ENCODE data around the gene NPFF.

The NPFF gene

DNA sequence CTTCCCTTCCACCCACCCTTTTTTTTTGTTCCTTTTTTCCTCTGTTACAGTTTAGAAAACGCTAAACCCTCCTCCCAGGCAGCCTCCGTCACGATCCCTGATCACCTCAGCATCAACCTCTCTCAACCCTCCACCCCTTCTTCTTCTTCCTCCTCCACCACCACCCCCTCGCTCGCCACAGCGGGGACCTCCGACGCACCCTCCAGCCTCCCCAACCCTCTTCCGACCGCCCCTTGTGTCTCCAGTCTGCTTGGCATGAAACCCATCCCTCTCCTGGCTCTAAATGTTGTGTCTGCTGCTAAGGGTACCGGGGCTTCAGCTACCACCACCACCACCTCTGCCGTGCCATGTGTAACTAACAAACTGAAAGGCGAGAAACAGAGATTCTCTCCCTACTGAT lies 32.5 kb downstream of the NPFF start:
- ATAC-seq: no peak
- no peak for DNase-seq

DNA sequence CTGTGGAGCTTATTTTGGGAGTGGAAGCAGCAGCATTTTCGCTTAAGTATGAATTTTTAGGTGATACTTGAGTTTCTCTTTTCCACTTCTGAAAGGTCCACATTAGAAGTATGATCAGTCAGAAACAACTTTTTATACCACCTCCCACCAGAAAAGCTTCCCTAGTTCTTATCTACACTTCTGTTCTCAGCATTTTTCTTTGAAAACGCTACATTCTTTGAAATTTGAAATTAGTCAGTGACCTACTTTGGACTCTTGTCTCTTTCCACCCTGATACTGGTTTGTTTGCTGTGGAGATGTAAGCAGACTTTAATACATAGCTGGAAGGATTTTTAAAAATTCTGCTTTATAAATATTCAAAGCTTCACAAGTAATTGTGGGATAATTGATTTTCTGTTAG lies 33.2 kb downstream of the NPFF start:
- ATAC-seq: no peak
- no peak for DNase-seq

DNA sequence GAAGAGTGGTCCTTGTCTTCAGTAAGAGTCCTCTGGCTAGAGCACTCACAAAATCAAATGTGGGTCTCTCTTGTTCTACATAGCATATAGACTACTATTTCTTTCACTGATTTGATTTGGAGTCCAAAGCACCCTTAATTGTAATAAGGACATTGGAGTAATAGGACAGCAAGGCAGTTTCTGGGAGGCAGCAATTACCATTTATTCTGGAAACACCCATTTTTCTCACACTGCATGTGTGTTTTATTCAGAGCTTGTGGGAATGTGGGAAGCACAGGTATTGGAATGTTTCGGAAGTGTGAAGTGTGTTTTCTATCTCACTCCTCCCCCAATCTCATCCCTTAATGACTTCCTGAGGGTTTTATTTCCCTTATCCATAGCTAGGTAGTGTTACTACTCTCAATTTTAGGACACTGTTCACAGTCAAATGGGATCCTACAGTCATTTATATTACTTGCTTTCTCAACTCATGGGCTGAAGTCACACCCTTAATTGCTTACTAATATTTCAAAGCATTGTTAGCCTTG lies 35.2 kb downstream of the NPFF start:
- DNase-seq (no peak), ATAC-seq (no peak)

DNA sequence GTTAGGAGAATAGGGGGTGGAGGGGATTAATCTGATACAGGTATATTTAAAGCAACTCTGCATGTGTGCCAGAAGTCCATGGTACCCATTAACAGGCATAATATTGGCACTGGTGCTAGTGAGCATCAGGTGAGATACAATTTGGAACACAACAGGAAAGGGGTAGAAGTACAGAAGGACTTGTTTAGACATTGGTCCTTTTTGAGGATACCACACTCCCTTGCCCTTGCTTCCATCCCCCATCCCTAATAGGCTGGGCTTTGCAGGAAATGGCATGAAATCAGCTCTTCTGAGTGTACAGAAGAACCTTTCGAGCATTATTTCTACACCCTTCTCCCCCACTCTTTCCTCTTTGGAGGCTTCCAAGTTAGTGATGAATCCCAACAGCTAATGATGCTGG lies 39.0 kb downstream of the NPFF start:
- ATAC-seq: no peak
- DNase-seq: no peak

DNA sequence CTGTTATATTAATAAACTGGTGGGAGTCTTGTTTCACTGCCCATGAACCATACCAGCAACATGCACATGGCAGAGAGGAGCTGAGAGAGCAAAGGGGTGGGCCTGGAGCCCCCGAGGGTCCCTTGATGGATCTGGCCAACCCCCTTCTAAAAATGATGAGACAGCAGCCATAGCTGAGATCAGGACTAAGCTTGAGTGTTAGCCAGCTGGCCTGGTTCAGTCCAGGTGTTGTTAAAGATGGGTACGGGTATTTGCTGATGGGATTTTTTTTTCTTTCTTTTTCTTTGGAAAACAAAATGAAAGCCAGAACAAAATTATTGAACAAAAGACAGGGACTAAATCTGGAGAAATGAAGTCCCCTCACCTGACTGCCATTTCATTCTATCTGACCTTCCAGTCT lies 39.4 kb downstream of the NPFF start:
- DNase-seq: no peak
- no peak for ATAC-seq

DNA sequence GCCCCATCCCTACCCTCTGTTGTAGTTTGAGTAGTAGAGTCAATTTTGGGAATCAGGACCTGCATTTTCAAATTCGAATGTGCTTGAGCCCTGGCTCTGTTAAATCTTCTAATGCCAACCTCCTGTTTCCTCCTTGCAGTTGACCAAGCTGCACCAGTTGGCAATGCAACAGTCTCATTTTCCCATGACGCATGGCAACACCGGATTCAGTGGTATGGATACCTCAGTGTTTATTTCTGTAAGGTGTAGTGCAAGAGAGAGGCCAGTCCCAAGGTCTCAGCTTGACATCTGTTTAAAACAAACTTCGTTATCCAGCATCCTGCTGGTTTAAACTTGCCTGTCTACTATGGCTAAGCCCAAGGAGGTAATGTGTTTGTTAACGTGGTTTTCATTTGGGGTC lies 40.2 kb downstream of the NPFF start:
- DNase-seq (no peak), ATAC-seq (no peak)

DNA sequence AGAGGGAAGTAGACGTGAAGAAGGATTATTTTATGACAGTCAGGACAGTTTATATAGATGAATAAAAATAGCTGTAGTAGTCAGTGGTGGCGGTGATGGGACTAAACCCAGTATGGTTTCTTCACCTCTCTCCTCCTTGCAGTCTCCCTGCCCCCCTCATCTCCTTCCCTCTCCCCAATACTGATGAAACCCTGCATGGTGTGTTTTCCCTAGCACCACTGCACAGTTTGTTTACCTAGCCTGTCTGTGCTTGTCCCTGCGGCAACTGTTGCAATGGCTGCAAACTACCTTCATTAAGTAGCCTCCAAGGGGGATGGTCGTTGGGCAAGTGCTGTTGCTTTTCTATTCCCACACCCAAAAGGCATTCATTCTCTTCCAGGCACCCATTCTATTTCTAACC lies 40.6 kb downstream of the NPFF start:
- ATAC-seq (no peak), DNase-seq (no peak)

DNA sequence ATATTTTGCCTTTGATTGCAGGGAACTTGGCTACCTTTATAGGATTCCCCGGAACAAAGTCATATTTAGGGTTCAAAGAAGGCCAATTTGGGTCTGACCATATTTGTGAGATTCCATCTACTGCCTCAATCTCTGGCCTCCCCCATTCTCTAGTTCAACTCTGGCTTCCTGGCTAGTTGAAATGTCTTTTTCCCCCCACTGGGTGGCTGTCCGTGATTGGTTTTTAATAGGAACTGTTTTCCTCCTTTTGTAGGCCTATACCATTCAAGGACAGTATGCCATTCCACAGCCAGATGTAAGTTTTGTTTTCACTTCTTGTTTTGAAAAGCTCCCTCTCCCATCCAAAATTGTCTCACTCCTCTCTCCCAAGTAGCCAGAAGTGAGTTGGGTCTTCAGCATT lies 41.6 kb downstream of the NPFF start:
- DNase-seq: no peak
- ATAC-seq: no peak

DNA sequence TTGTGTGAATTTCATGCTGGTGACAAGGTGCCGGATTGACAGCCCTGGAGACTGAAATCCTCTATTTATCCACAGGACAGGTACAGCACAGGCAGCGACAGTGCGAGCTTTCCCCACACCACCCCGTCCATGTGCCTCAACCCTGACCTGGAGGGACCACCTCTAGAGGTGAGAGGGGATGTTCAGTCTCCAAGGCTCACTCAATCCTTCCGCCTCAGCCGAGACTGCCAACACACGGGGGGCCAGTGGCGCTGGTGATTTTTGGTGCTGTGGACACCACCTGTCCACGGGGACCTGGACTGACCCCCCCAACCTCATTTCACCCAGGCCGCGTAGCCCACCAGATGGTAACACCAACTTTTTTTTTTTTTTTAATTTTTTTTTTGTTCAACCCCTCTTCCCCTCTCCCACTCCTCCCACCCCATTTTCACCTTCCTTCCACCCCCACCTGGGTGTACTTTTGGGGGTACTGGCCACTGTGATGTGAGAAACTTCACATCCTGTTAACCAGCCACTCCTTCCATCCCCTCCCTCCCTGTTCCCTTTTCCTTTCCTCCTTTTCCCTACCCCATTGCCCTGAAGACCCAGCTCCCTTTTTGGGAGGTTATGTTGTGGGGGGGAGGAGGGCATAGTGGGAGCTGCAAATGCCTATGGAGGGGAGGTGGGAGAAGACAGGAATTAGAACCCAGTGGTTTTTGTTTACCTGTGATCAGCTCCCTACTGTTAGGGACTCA lies 42.4 kb downstream of the NPFF start:
- no peak for ATAC-seq
- no peak for DNase-seq

DNA sequence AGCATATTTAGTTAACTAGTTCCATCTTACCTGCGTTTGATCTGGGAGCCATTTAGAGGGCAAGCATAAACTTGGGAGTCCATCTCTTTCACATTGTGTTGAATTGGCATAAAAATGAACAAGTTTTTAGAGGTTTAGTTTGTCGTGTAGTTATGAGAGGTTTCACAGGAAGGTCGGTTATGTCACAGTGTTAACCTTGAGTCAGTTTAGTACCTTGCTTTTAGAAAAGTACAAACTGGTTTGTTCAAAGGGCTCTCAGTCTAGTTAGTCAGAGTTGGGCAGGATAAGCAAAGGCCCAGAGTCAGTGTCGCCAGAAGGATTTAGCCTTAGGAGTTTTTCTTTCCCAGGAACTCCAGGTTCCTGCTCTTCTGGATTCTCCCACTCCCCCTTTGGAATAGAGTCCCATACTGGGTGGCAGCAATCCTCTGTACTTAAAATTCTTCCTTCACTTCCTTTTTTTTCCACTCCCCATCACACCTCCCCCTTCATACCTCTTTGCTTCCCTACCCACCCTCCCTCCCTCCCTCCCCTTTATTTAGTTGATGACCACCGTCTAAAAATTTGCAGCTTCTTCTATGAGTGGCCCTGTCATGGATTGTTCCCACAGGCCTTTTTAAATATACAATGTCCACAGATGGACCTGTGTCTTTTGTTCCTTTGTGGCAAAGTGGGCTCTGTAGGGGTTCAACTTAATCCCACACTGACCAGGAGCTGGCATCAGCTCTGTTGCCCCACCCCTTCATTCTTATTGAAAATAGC lies 43.3 kb downstream of the NPFF start:
- no peak for ATAC-seq
- no peak for DNase-seq

DNA sequence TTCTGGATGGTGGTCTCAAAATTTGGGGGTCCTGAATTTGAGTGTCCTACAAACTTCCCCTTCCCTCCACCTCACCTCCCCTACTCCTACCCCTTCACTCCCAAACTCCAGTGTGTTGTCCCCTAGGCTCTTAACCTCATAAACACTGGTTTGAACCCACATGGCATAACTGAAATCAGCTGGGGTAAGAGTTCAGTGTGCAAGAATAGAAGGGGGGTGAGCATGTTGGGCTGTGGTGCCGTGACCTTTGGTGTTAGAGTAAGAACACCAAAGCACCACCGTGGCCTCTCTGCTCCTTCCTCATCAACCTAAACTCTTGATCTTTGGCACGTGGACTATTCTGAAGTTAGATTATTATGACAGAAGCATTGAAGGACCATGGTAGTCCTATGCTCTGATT lies 44.3 kb downstream of the NPFF start:
- DNase-seq: no peak
- no peak for ATAC-seq

DNA sequence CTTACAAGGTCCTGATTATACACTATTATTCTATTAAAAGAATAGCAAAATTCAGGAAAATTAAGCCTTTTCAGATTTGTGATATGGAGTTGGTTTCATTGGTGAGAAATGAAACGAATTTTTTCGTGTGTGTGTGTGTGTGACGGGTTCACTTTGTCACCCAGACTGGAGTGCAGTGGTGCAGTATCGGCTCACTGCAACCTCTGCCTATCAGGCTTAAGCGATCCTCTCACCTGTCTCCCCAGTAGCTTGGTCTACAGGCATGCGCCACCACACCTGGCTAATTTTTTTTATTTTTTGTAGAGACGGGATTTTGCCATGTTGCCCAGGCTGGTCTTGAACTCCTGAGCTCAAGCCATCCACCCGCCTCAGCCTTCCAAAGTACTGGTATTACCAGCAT lies 45.7 kb downstream of the NPFF start:
- ATAC-seq (no peak), DNase-seq (no peak)

DNA sequence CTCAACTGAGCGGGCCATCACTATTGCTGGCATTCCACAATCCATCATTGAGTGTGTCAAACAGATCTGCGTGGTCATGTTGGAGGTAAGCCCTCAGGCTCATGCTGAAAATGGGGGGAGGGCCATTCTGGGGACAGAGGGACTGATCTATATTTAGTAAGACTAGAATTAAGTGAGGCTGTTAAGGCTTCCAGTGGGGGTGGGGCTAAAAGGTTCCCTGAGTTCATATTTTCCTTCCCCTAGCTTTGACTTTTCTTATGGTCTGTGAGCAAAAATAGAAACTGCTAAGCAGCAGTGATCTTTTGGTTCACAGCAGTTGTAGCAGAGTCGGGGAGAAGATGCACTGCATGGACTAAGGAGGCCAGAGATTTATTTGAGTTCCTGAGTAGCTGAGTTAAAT lies 46.2 kb downstream of the NPFF start:
- DNase-seq (no peak), ATAC-seq (no peak)

DNA sequence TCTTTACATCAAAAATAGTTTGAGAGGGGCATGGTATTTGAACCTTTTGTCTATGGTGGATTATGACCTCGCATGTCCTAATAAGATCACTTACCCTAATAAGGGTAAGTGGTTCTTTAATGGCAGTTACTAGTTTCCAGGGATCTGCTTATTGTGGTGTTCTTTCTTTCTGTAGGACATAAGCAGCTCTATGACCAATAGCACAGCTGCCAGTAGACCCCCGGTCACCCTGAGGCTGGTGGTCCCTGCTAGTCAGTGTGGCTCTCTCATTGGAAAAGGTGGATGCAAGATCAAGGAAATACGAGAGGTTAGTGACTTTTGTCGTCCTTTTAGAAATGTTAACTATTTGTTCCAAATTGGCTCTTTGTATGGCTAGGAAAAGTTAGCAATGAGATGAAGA lies 48.2 kb downstream of the NPFF start:
- ATAC-seq (no peak), DNase-seq (no peak)

Data from stimulated activated naive CD8-positive, alpha-beta T cell treated with anti-CD3 and anti-CD28 coated beads, Interleukin-15, Interleukin-2, amounts not matched to agents 100 U/mL and 50 U/mL, for 24 hours (primary cell).